GM13977 (cell line): Measurements from ENCODE around the gene ATAD3A.

Experiments
- DNase-seq: peaks from one replicate; pipeline ENCODE4 v3.0.0; 2012; ENCODE audit warnings: low spot score
- in situ Hi-C: fragments of 300-500 bp; cut with MboI; formaldehyde crosslinking; loops from one replicate; pipeline ENCODE4 v1.12.0; 2022; ENCODE audit warnings: low sequenced_read_pairs, low pct_unique_long_range_greater_than_20kb, mixed read lengths, inconsistent platforms; ENCODE audit not compliant: unreplicated experiment
- TF ChIP-seq, protein P1 (sequence below): IDR thresholded peaks from 2 replicates; pipeline ENCODE4 v1.5.1; 2012; ENCODE audit warnings: mild to moderate bottlenecking, control low read depth; ENCODE audit not compliant: insufficient read depth; ENCODE audit errors: extremely low read depth, missing control alignments

Gene ATAD3A

DNA sequence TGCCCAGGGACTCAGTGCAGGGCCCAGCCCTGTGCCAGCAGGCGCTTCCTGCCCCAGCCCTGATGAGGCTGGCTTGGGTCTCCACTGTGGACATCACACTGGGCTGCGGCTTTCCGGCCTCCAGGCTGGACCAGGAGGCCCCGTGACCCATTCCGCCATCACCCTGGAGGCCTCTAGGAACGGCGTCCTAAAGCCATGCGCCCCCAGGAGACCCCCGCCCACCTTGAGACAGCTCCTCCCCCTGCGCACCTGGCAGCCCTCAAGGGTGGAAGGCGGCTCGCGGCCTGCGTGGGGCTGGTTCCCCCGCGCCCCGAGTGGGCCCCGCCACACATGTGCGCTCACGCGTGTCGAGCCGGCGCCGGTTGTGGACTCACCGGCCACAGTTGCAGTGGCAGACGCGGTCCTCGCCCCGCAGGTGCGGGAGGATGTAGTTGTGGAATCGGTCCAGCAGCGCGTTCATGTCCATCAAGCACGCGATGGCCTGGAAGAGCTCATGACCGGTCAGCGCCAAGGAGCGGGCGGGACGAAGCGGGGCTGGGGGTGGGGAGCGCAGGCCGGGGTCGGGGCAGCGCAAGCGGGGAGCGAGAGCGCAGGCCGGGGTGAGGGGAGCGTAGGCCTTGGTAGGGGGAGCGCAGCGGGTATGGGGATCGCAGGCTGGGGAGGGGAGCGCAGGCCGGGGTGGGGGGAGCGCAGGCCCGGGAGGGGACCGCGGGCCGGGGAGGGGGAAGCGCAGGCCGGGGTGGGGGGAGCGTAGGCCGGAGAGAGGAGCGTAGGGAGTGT is 27.5 kb downstream of the ATAD3A start:
- TF ChIP-seq, protein P1, sequence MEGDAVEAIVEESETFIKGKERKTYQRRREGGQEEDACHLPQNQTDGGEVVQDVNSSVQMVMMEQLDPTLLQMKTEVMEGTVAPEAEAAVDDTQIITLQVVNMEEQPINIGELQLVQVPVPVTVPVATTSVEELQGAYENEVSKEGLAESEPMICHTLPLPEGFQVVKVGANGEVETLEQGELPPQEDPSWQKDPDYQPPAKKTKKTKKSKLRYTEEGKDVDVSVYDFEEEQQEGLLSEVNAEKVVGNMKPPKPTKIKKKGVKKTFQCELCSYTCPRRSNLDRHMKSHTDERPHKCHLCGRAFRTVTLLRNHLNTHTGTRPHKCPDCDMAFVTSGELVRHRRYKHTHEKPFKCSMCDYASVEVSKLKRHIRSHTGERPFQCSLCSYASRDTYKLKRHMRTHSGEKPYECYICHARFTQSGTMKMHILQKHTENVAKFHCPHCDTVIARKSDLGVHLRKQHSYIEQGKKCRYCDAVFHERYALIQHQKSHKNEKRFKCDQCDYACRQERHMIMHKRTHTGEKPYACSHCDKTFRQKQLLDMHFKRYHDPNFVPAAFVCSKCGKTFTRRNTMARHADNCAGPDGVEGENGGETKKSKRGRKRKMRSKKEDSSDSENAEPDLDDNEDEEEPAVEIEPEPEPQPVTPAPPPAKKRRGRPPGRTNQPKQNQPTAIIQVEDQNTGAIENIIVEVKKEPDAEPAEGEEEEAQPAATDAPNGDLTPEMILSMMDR = no peak
- peak; percentile 54 for DNase-seq
- in situ Hi-C loops = no loop called here

DNA sequence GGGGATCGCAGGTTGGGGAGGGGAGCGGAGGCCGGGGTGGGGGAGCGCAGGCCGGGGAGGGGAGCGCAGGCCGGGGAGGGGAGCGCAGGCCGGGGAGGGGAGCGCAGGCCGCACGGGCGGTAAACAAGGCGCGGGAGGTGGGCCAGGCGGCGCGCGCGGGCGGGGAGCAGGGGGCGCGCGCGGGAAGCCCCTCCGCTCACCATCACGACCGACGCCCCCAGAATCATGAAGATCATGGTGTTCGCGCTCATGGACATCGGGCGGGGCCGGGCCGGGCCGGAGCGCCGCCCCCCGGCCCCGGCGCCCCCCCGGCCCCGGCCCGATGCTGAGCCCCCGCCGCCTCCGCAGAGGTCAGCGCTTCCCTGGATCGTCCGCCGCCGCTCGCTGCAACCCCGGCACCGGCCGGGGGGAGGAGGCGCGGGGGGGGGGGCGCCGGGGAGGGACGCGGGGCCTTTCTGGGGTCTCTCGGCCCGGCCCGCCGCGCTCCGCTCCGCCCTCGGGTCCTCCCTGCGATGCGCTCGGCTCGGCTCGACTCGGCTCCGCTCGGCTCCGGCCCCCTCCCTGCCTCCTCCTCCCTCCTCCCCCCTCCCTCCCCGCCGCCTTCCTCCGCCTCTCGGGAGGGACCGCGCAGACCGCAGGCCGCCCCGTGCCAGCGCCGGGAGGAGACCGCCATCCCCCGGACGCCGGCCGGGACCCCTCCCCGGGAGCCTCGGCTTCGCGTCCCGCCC is 28.3 kb downstream of the ATAD3A start, which contains the start of gene TMEM240:
Gene TMEM240 (minus strand): TSS at position 535 of the 728 bp plus-strand sequence. CDS start 278 bp downstream, at position 257.
- TF ChIP-seq, protein P1 = no peak
- in situ Hi-C loops = no loop called here
- peak; percentile 89 for DNase-seq

DNA sequence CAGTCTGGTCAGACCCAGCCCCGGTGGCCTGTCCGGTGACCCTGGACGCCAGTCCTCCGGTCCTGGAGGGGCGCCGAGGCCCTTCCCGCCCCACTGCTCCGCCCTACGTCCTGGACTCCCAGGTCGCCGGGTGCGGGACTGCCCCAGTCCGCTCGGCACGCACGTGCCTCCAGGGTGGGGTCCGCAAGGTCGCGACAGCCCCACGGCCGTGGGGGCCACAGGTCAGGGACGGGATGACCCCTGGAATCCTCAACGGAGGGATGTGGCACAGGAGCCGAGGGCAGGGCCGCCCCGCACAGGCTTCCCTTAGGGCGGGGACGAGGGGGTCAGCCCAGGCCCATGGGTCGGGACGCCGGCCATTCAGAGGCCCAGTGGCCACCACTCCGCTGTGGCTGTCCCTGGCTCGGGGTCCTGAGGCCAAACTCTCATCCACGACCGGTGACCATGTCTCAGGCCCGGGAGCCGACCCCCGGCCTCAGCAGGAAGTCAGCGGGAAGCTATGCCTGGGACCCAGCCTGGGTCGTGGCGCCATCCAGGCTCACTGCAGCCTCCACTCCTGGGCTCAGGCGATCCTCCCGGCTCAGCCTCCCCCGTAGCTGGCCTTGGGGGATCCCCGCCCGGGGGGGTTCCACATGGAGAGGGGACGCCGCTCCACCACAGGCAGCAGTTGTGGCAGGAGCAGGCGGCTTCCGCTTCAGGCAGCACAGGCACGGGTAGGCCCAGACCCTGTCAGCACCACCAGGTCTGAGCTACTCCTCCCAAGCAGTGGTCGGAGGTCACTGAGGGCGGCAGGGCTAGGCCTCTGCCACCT is 29.1 kb downstream of the ATAD3A start:
- in situ Hi-C loops = no loop called here
- TF ChIP-seq, protein P1 = no peak

DNA sequence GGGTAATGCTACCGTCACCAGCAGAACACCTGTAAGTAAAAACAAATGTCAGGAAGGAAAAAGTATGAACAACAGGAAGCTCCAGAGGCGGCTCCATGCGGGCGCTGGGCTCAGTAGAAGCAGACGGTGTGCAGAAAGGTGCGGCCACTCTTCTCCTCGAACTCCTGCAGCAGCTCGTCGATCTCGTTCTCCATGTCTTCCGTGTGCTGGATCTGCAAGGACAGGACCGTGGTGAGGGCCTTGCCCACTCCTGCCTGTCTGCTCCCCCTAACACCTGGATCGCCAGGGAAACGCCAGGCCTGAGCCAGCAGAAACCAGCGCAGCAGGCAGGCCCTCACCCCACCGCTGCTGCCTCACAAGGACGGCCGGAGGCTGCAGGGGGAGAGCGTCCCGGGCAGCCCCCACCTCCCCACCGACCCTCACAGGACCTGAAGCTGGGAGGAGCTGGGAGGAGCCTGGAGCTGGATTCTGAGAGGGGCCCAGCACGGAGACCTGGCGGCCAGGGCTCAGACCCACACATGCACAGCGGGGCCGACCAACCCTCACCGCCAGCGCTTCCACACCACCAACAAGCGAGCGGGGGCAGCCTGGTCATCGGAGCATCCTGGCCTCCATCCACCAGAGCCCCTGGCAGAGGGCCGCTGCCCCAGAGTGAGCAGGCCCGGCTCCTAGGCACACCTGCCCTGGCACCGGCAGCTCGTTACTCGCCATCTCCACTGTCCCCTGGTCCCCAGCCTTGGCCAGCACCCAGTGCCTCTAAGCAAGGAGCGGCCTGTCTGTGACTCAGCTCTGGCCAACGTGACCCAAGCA is 30.2 kb downstream of the ATAD3A start:
- DNase-seq = no peak
- TF ChIP-seq, protein P1 = no peak
- in situ Hi-C loops = no loop called here

More for the DNA sequence above, 29.1 kb downstream of the ATAD3A start:
- DNase-seq = no peak

DNA sequence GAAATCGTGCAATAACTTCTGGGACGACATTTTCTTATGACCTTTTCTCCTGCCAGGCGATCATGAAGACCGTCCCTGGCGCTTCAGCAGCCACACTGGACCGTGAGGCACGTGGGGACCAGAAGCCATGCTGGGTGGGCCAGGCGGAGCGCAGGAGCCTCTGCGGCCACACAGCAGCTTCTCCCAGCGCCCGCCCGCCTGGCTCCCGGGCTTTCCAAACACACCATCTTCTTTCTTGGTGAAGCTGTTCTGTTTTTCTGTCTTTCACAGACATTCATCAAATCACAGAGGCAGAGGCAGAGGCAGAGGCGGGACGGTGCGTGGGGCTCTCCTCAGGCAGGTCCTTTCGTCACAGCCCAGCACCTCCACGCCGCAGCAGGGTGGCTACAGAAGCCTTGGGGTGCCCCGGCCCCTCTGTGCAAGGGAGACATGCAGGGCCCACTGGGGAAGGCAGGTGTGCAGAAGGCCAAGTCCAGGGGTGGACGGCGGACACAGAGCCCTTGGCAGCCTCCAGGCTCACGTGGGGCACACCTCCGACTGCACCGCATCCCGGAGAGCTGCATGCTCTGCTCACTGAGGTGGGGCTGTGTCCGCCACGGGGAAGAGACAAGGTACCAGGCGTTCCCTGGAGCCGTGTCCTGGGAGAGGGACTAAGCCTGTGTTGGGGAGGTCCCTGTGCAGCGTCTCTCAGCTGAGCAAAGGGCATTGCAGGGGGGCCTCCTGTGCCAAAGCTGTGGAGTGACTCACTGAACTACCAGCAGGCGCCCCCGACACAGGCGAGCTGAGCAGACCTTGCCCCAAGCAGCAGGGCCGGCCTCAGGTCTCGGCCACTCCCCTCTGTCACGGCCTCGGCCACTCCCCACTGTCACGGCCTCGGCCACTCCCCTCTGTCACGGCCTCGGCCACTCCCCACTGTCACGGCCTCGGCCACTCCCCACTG is 31.1 kb downstream of the ATAD3A start:
- no peak for DNase-seq
- TF ChIP-seq, protein P1 = no peak
- in situ Hi-C loops = no loop called here
